Neural cell (in vitro differentiated cells): Measurements from ENCODE around the gene GDF9. TPM values are rescaled to one million over a fixed set of nuclear protein-coding genes. Genes with fewer than 3 reads are reported as not detected.

Source experiments
- H2AFZ ChIP-seq: fragments of 200-600, 300-800 bp; sonication (generic), shearing (Covaris generic); 2 replicates; pipeline ENCODE4 v1.6.0; 2014; ENCODE audit warnings: low read depth, mild to moderate bottlenecking, antibody characterized with exemption, low read length, moderate library complexity
- H3F3A ChIP-seq: fragments of 200-600 bp; shearing (Covaris generic); 2 replicates; pipeline ENCODE4 v1.6.1; 2016; ENCODE audit warnings: mild to moderate bottlenecking, moderate library complexity, mixed read lengths, antibody characterized with exemption, low read length; ENCODE audit not compliant: insufficient read depth, poor library complexity, severe bottlenecking
- H3K27ac ChIP-seq: fragments of 200-600, 300-800 bp; sonication (generic), shearing (Covaris generic); 2 replicates; pipeline ENCODE4 v1.5.1; 2014; ENCODE audit warnings: mild to moderate bottlenecking, low read length, moderate library complexity
- H3K27me3 ChIP-seq: fragments of 300-800, 200-600 bp; sonication (generic), shearing (Covaris generic); 2 replicates; pipeline ENCODE4 v1.6.0; 2014; ENCODE audit warnings: mild to moderate bottlenecking, low read depth, low read length, moderate library complexity; ENCODE audit not compliant: insufficient read depth
- H3K36me3 ChIP-seq: fragments of 300-800, 200-600 bp; sonication (generic), shearing (Covaris generic); 2 replicates; pipeline ENCODE4 v1.5.1; 2014; ENCODE audit warnings: mild to moderate bottlenecking, antibody characterized with exemption, low read length, moderate library complexity; ENCODE audit not compliant: insufficient read depth
- H3K4me2 ChIP-seq: fragments of 300-800, 200-600 bp; sonication (generic), shearing (Covaris generic); 2 replicates; pipeline ENCODE4 v1.6.0; 2014; ENCODE audit warnings: mild to moderate bottlenecking, low read length
- H3K4me3 ChIP-seq: fragments of 300-800, 200-600 bp; sonication (generic), shearing (Covaris generic); 2 replicates; pipeline ENCODE4 v1.5.1; 2014; ENCODE audit warnings: mild to moderate bottlenecking, low read length, moderate library complexity
- H3K79me2 ChIP-seq: fragments of 200-600 bp; shearing (Covaris generic); replicated peaks from 2 replicates; pipeline ENCODE4 v1.6.0; 2014; ENCODE audit warnings: mild to moderate bottlenecking, low read length, moderate library complexity; ENCODE audit not compliant: insufficient read depth
- H3K9ac ChIP-seq: fragments of 300-800, 200-600 bp; sonication (generic), shearing (Covaris generic); 2 replicates; pipeline ENCODE4 v1.6.1; 2016; ENCODE audit warnings: mild to moderate bottlenecking, low read length, mixed read lengths
- H3K9me2 ChIP-seq: fragments of 200-600 bp; shearing (Covaris generic); 2 replicates; pipeline ENCODE4 v1.6.1; 2016; ENCODE audit warnings: mild to moderate bottlenecking, low read length, mixed read lengths; ENCODE audit not compliant: insufficient read depth
- H3K9me3 ChIP-seq: fragments of 200-600, 300-800 bp; sonication (generic), shearing (Covaris generic); 2 replicates; pipeline ENCODE4 v1.6.1; 2016; ENCODE audit warnings: mild to moderate bottlenecking, mixed run types, low read length, moderate library complexity, mixed read lengths
- H4K20me1 ChIP-seq: fragments of 200-600 bp; shearing (Covaris generic); 2 replicates; pipeline ENCODE4 v1.6.1; 2016; ENCODE audit warnings: mild to moderate bottlenecking, mixed run types; ENCODE audit not compliant: insufficient read depth
- EP300 ChIP-seq: fragments of 450-650 bp; conservative IDR thresholded peaks from 2 replicates; pipeline ENCODE4 v1.6.1; 2014; ENCODE audit warnings: antibody characterized with exemption, mild to moderate bottlenecking, moderate library complexity; ENCODE audit not compliant: poor library complexity, severe bottlenecking
- EZH2 ChIP-seq: fragments of 200-600, 300-800 bp; shearing (Covaris generic), sonication (generic); IDR thresholded peaks from 2 replicates; pipeline ENCODE4 v1.6.1; 2014; ENCODE audit warnings: antibody characterized with exemption, low read length, borderline replicate concordance, mild to moderate bottlenecking; ENCODE audit not compliant: insufficient read depth, poor library complexity, severe bottlenecking
- MXI1 ChIP-seq: fragments of 450-650 bp; conservative IDR thresholded peaks from 2 replicates; pipeline ENCODE4 v1.6.1; 2014; ENCODE audit warnings: antibody characterized with exemption, mild to moderate bottlenecking; ENCODE audit not compliant: poor library complexity, severe bottlenecking
- POLR2AphosphoS5 ChIP-seq: IDR thresholded peaks from 2 replicates; pipeline ENCODE4 v1.6.1; 2012
- RAD21 ChIP-seq: fragments of 450-650 bp; conservative IDR thresholded peaks from 2 replicates; pipeline ENCODE4 v1.6.1; 2014; ENCODE audit warnings: antibody characterized with exemption, mild to moderate bottlenecking, moderate library complexity
- REST ChIP-seq: IDR thresholded peaks from 2 replicates; pipeline ENCODE4 v1.6.1; 2012; ENCODE audit warnings: borderline replicate concordance
- SMC3 ChIP-seq: fragments of 450-650 bp; conservative IDR thresholded peaks from 2 replicates; pipeline ENCODE4 v1.6.1; 2014; ENCODE audit warnings: antibody characterized with exemption, mild to moderate bottlenecking, moderate library complexity; ENCODE audit not compliant: poor library complexity
- TAF1 ChIP-seq: IDR thresholded peaks from 2 replicates; pipeline ENCODE4 v1.6.1; 2012; ENCODE audit warnings: low read depth
- polyA plus RNA-seq: library from polyadenylated mRNA; depleted of rRNA; stranded (reverse); fragments of >200 nt; gene quantifications from 2 replicates; pipeline ENCODE4 v1.2.3, GENCODE V29; 2014
- TF ChIP-seq, protein P1 (sequence below): fragments of 450-650 bp; IDR thresholded peaks from 2 replicates; pipeline ENCODE4 v1.5.1; 2014; ENCODE audit warnings: antibody characterized with exemption, mild to moderate bottlenecking, moderate library complexity; ENCODE audit not compliant: poor library complexity, severe bottlenecking

Gene GDF9
- polyA plus RNA-seq, 1 donor from 2014 or later, result 5.1 TPM

GRCh38 chr5:132905938-132906337 lies 39.7 kb upstream of the GDF9 start:
- Histone ChIP-seq H3K27me3 (no peaks in the 10 kb centered on the region), H3F3A (no peaks in the 10 kb centered on the region), H3K9ac (no peak overlapping the region), H3K79me2 (peaks cover 14% of the 10 kb centered on the region), H3K27ac (no peak overlapping the region), H3K4me2 (no peak overlapping the region), H3K9me2 (no peaks in the 10 kb centered on the region), H3K4me3 (no peak overlapping the region), H3K36me3 (no peaks in the 10 kb centered on the region), H3K9me3 (no peaks in the 10 kb centered on the region), H2AFZ (no peak overlapping the region), H4K20me1 (no peaks in the 10 kb centered on the region)
- TF ChIP-seq REST (no peak), EZH2 (no peak), TAF1 (no peak), MXI1 (no peak), RAD21 (no peak), EP300 (no peak), POLR2AphosphoS5 (no peak), SMC3 (no peak)
- TF ChIP-seq, protein P1, sequence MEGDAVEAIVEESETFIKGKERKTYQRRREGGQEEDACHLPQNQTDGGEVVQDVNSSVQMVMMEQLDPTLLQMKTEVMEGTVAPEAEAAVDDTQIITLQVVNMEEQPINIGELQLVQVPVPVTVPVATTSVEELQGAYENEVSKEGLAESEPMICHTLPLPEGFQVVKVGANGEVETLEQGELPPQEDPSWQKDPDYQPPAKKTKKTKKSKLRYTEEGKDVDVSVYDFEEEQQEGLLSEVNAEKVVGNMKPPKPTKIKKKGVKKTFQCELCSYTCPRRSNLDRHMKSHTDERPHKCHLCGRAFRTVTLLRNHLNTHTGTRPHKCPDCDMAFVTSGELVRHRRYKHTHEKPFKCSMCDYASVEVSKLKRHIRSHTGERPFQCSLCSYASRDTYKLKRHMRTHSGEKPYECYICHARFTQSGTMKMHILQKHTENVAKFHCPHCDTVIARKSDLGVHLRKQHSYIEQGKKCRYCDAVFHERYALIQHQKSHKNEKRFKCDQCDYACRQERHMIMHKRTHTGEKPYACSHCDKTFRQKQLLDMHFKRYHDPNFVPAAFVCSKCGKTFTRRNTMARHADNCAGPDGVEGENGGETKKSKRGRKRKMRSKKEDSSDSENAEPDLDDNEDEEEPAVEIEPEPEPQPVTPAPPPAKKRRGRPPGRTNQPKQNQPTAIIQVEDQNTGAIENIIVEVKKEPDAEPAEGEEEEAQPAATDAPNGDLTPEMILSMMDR, result no peak

DNA sequence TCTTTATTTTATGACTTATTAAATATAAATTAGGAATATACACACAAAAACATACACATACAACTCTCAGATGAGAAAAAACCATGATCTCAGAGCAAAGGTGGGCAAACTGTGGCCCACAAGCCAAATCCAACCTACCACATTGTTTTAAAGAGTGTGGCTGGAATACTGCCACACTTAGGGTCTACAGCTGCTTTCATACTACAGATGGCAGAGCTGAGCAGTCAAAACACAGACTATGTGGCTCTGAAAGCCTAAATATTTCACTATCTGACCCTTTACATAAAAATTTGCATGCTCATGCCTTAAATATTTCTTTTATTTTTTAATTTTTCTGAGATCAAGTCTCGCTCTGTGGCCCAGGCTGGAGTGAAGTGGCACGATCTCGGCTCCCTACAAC lies 35.5 kb upstream of the GDF9 start:
- Histone ChIP-seq H3K27me3 (no peaks in the 10 kb centered on the region), H2AFZ (no peak overlapping the region), H3K27ac (no peak overlapping the region), H3K9me2 (no peaks in the 10 kb centered on the region), H3K79me2 (peaks cover 14% of the 10 kb centered on the region), H3K9ac (no peak overlapping the region), H4K20me1 (no peaks in the 10 kb centered on the region), H3K9me3 (no peaks in the 10 kb centered on the region), H3K4me2 (no peak overlapping the region), H3K4me3 (no peak overlapping the region), H3F3A (no peaks in the 10 kb centered on the region), H3K36me3 (peaks cover 4% of the 10 kb centered on the region)
- no peak for TF ChIP-seq SMC3
- no peak for TF ChIP-seq POLR2AphosphoS5
- TF ChIP-seq EP300, result no peak
- TF ChIP-seq MXI1, result no peak
- no peak for TF ChIP-seq RAD21
- TF ChIP-seq, protein P1, result no peak
- no peak for TF ChIP-seq REST
- no peak for TF ChIP-seq EZH2
- no peak for TF ChIP-seq TAF1
